ENCODE results near the gene CNNM4. TPM values are rescaled to one million over a fixed set of nuclear protein-coding genes. Genes with fewer than 3 reads are reported as not detected.

Gene CNNM4
- total RNA-seq, 4 donors from 2014 or later, result 19.0 to 53.9 (median 41.7) TPM

GRCh38 chr2:96758987-96759386 lies 1.7 kb upstream of the CNNM4 start:
- Histone ChIP-seq H3K4me1 (peaks cover 4 to 42% (median 9%) of the 10 kb centered on the region in 4 donors), H3K36me3 (no peaks in the 10 kb centered on the region), H3K27me3 (no peaks in the 10 kb centered on the region), H3K9me3 (no peaks in the 10 kb centered on the region), H3K4me3 (no peak overlapping the region), H3K27ac (peak overlapping the region in 3 of 4 donors; percentile 5 to 97 (median 8))
- TF ChIP-seq POLR2A (IDR thresholded peaks at IDR 0.05), result no peak
- no peak for TF ChIP-seq CTCF (IDR thresholded peaks at IDR 0.05)
- DNase-seq, result no peak

- peaks cover 4 to 48% (median 14%) of the 10 kb centered on the region in 4 donors for H3K4me1 ChIP-seq
- H3K4me3 ChIP-seq, result no peak overlapping the region
- TF ChIP-seq CTCF (IDR thresholded peaks at IDR 0.05) (no peak), POLR2A (IDR thresholded peaks at IDR 0.05) (no peak)
- H3K9me3 ChIP-seq, result no peaks in the 10 kb centered on the region
- H3K27ac ChIP-seq, result peak overlapping the region in 2 of 4 donors; percentile 5 to 97
- no peaks in the 10 kb centered on the region for H3K27me3 ChIP-seq
- no peak for DNase-seq
- H3K36me3 ChIP-seq, result no peaks in the 10 kb centered on the region
Measured at GRCh38 chr2:96759548-96759947, 1.2 kb upstream of the CNNM4 start.

- H3K27me3 ChIP-seq, result no peaks in the 10 kb centered on the region
- H3K36me3 ChIP-seq, result no peaks in the 10 kb centered on the region
- peak overlapping the region; percentile 68 to 93 (median 74) for H3K4me3 ChIP-seq
- peaks cover 4 to 65% (median 16%) of the 10 kb centered on the region in 4 donors for H3K4me1 ChIP-seq
- TF ChIP-seq CTCF (IDR thresholded peaks at IDR 0.05) (peak; percentile 38 to 91 (median 64)), POLR2A (IDR thresholded peaks at IDR 0.05) (peak in 1 of 2 donors; percentile 87)
- peak in 2 of 3 donors; percentile 68 to 77 for DNase-seq
- no peaks in the 10 kb centered on the region for H3K9me3 ChIP-seq
- peak overlapping the region; percentile 87 to 97 (median 88) for H3K27ac ChIP-seq
Measured at GRCh38 chr2:96760986-96761832, 507 bp downstream of the CNNM4 start.

GRCh38 chr2:96762529-96763311 lies 2.0 kb downstream of the CNNM4 start:
- no peaks in the 10 kb centered on the region for H3K36me3 ChIP-seq
- H3K27me3 ChIP-seq, result no peaks in the 10 kb centered on the region
- H3K4me1 ChIP-seq, result peaks cover 4 to 78% (median 17%) of the 10 kb centered on the region in 4 donors
- peak overlapping the region in 3 of 4 donors; percentile 66 to 97 (median 71) for H3K27ac ChIP-seq
- H3K4me3 ChIP-seq, result peak overlapping the region; percentile 68 to 93 (median 74)
- DNase-seq, result no peak
- TF ChIP-seq POLR2A (IDR thresholded peaks at IDR 0.05) (no peak), CTCF (IDR thresholded peaks at IDR 0.05) (no peak)
- H3K9me3 ChIP-seq, result no peaks in the 10 kb centered on the region

- Histone ChIP-seq H3K36me3 (no peaks in the 10 kb centered on the region), H3K27ac (peak overlapping the region; percentile 64 to 97 (median 68)), H3K4me3 (peak overlapping the region; percentile 68 to 93 (median 74)), H3K9me3 (no peaks in the 10 kb centered on the region), H3K4me1 (peaks cover 4 to 87% (median 18%) of the 10 kb centered on the region in 4 donors), H3K27me3 (no peaks in the 10 kb centered on the region)
- DNase-seq, result peak in 1 of 3 donors; percentile 66
- peak in 1 of 2 donors; percentile 30 for TF ChIP-seq POLR2A (IDR thresholded peaks at IDR 0.05)
- TF ChIP-seq CTCF (IDR thresholded peaks at IDR 0.05), result peak in 5 of 6 experiments; percentile 15 to 54 (median 38)
Measured at GRCh38 chr2:96763511-96764252, 3.0 kb downstream of the CNNM4 start.

All from Peyer's patch (tissue), 4 donors.